Prostate gland (tissue), 2 donors: Measurements from ENCODE around the gene PSEN1.

Experiments
- POLR2AphosphoS5 ChIP-seq: sonication (generic); formaldehyde crosslinking; IDR thresholded peaks from one replicate; pipeline ENCODE4 v1.6.1; 2017; ENCODE audit warnings: antibody characterized with exemption
- TF ChIP-seq, protein P1 (sequence below), 4 experiments: fragments of 200-600 bp in 2 of 4; fragments of 450-650 bp in 2 of 4; sonication (generic) in 2 of 4; IDR thresholded peaks; 1 replicate in 3 of 4; 2 replicates in 1 of 4; pipeline ENCODE4 v1.5.1; 2016 to 2019; ENCODE audit warnings: antibody characterized with exemption in 4 of 4, mild to moderate bottlenecking in 2 of 4, moderate library complexity in 2 of 4

GRCh38 chr14:73166399-73166798 is 30.1 kb downstream of the PSEN1 start:
- TF ChIP-seq POLR2AphosphoS5, result no peak
- TF ChIP-seq, protein P1, sequence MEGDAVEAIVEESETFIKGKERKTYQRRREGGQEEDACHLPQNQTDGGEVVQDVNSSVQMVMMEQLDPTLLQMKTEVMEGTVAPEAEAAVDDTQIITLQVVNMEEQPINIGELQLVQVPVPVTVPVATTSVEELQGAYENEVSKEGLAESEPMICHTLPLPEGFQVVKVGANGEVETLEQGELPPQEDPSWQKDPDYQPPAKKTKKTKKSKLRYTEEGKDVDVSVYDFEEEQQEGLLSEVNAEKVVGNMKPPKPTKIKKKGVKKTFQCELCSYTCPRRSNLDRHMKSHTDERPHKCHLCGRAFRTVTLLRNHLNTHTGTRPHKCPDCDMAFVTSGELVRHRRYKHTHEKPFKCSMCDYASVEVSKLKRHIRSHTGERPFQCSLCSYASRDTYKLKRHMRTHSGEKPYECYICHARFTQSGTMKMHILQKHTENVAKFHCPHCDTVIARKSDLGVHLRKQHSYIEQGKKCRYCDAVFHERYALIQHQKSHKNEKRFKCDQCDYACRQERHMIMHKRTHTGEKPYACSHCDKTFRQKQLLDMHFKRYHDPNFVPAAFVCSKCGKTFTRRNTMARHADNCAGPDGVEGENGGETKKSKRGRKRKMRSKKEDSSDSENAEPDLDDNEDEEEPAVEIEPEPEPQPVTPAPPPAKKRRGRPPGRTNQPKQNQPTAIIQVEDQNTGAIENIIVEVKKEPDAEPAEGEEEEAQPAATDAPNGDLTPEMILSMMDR (IDR thresholded peaks at IDR 0.05), result no peak
